KG1 (cell line): Measurements from ENCODE around the gene SELENOI.
A peak's percentile ranks its signal among the peaks of the same experiment; 100 is the strongest.
"Not testable (repeated sequence)": the region's sequence is repeated elsewhere in the genome, so short reads cannot be mapped to it uniquely, and the experiment has no call there.

ENCODE experiments used
- DNase-seq: peaks from one replicate; lab custom pipeline; 2025; lab: John Stamatoyannopoulos, UW

SELENOI gene

GRCh38 chr2:26345545-26346453 is at the start of gene SELENOI:
Gene SELENOI (plus strand): TSS chr2:26346143. CDS start chr2:26346233, 90 bp downstream.
- peak; percentile 99 for DNase-seq

- no peak for DNase-seq
These were observed 48.9 kb upstream of the SELENOI start for GRCh38 chr2:26297061-26297460.

- DNase-seq: no peak
These were observed 47.7 kb upstream of the SELENOI start for GRCh38 chr2:26298286-26298637.

- DNase-seq: no peak
These were observed 47.1 kb upstream of the SELENOI start for GRCh38 chr2:26298638-26299393.

GRCh38 chr2:26299471-26300101 is 46.4 kb upstream of the SELENOI start:
- peak; percentile 63 for DNase-seq

- no peak for DNase-seq
These were observed 45.6 kb upstream of the SELENOI start for GRCh38 chr2:26300234-26300925.

GRCh38 chr2:26302846-26303245 is 43.1 kb upstream of the SELENOI start:
- no peak for DNase-seq

- not testable (repeated sequence) for DNase-seq
These were observed 40.8 kb upstream of the SELENOI start for GRCh38 chr2:26305094-26305493.

- no peak for DNase-seq
These were observed 40.4 kb upstream of the SELENOI start for GRCh38 chr2:26305540-26305939.

GRCh38 chr2:26309921-26310320 is 36.0 kb upstream of the SELENOI start:
- no peak for DNase-seq

- DNase-seq: no peak
These were observed 33.5 kb upstream of the SELENOI start for GRCh38 chr2:26312471-26312870.

GRCh38 chr2:26313446-26313845 is 32.5 kb upstream of the SELENOI start:
- no peak for DNase-seq

- no peak for DNase-seq
These were observed 31.7 kb upstream of the SELENOI start for GRCh38 chr2:26314243-26314642.

GRCh38 chr2:26316041-26316440 is 29.9 kb upstream of the SELENOI start:
- DNase-seq: no peak

- no peak for DNase-seq
These were observed 29.1 kb upstream of the SELENOI start for GRCh38 chr2:26316845-26317244.

GRCh38 chr2:26317377-26318105 is 28.4 kb upstream of the SELENOI start:
- no peak for DNase-seq

- DNase-seq: no peak
These were observed 27.0 kb upstream of the SELENOI start for GRCh38 chr2:26318950-26319349.

- not testable (repeated sequence) for DNase-seq
These were observed 21.5 kb upstream of the SELENOI start for GRCh38 chr2:26324479-26324878.

GRCh38 chr2:26324903-26325302 is 21.0 kb upstream of the SELENOI start:
- DNase-seq: no peak

GRCh38 chr2:26325851-26326250 is 20.1 kb upstream of the SELENOI start:
- no peak for DNase-seq

- DNase-seq: no peak
These were observed 19.4 kb upstream of the SELENOI start for GRCh38 chr2:26326514-26326913.
